ENCODE results near the gene MFAP4.

Gene MFAP4

DNA sequence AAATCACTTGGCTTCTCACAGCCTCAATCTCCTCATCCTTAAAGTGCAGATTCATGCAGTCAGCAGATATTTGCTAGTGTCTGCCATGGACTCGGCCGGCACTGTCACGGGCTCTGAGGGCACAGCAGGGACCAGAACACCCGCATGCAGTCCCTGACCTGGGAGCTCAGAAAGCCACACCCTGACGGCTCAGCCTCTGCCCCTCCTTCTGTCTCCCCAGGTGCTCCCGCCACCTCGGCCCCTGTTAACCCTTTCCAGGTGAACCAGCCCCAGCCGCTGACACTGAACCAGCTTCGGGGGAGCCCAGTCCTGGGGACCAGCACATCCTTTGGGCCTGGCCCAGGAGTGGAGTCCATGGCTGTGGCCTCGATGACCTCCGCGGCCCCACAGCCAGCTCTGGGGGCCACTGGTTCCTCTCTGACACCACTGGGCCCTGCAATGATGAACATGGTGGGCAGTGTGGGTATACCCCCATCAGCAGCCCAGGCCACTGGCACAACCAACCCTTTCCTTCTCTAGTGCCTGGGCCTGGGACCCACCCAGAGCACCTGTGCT lies 53.2 kb downstream of the MFAP4 start:
- no peak for DNase-seq (ENCODE audit: low read depth)
